ENCODE data around the gene RAD51AP1.

GRCh38 chr12:4569261-4569660 is 30.6 kb downstream of the RAD51AP1 start:
- TF ChIP-seq CTCF (IDR thresholded peaks at IDR 0.05; ENCODE audit: low read depth, low read length) (no peak), EZH2phosphoT487 (IDR thresholded peaks at IDR 0.05; ENCODE audit: low read depth) (no peak)
